Activated CD8-positive, alpha-beta memory T cell treated with anti-CD3 and anti-CD28 coated beads, Interleukin-2, amount 50 U/mL, for 48 hours (primary cell): ENCODE measurements around the gene DDC.

ENCODE experiments used
- DNase-seq: peaks from one replicate; pipeline ENCODE4 v3.0.0-alpha.2; 2020

The DDC gene

GRCh38 chr7:50513166-50513871 lies 51.9 kb downstream of the DDC start:
- no peak for DNase-seq

GRCh38 chr7:50512384-50512783 lies 52.8 kb downstream of the DDC start:
- no peak for DNase-seq

DNA sequence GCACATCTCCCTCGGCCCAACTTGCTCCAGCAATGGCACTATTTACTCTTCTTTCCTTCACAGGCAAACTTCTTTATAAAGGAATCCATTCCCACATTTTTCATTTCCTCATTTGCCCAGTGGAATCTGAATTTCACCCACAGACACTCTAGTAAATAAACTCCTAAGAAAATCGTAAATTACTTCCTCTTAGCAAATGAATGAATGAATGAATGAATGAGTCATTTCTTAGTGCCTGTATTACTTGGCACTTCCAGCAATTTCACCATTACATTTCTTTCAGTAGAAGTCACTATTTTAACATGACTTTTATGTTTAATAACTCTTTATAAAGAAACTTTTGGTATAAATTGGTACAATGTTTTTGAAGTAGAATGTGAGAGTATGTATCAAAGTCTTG lies 55.7 kb downstream of the DDC start:
- no peak for DNase-seq

- DNase-seq = no peak
These were observed 56.7 kb downstream of the DDC start for GRCh38 chr7:50508471-50508943.

DNA sequence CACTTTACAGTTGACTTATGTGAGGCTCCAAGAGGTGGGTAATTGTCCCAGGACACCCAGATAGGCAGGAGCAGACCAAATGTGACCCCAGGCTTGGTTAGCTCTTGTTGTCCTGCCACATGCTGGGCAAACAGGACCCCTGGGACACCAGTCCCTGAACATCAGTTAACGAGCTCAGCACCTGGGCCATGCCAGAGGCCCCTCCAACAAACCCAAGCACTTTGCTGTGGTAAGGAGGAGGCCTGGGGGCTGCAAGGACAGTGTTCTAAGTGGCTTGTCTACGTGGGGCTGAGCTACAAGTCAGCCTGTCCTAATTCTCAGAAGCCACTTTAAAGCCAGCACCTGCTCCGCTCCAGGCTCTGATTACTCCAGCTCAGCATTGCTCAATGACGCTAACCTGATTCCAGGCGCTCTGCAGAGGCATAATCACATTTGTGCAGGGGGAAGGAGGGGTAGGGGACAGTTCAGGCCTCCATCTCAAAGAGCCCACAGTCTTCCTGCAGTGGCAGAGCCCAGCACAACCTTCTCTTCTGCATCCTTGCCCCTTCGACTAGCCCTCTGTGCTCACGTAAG lies 57.2 kb downstream of the DDC start:
- no peak for DNase-seq

- no peak for DNase-seq
These were observed 59.5 kb downstream of the DDC start for GRCh38 chr7:50505553-50506210.

- DNase-seq = no peak
These were observed 60.3 kb downstream of the DDC start for GRCh38 chr7:50504646-50505546.

DNA sequence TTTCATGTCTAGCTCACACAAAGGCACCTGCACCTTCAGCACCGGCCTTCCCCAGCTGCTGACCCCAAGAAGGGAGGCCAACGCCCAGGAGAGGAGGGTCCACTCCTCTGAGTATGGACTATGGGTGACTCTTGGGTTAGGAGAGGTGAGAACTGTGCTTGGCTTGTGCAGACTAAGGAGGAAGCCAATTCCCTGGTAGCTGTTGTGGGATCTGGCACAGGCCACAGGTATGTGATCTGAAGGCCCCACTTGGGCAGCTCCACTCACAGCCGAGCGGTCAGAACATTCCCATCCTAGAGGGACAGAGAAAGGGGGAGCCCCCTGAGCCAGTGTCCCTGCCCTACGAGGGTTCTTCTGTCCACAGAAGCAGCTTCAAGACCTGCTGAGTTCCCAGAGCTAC lies 62.3 kb downstream of the DDC start:
- DNase-seq = no peak

DNA sequence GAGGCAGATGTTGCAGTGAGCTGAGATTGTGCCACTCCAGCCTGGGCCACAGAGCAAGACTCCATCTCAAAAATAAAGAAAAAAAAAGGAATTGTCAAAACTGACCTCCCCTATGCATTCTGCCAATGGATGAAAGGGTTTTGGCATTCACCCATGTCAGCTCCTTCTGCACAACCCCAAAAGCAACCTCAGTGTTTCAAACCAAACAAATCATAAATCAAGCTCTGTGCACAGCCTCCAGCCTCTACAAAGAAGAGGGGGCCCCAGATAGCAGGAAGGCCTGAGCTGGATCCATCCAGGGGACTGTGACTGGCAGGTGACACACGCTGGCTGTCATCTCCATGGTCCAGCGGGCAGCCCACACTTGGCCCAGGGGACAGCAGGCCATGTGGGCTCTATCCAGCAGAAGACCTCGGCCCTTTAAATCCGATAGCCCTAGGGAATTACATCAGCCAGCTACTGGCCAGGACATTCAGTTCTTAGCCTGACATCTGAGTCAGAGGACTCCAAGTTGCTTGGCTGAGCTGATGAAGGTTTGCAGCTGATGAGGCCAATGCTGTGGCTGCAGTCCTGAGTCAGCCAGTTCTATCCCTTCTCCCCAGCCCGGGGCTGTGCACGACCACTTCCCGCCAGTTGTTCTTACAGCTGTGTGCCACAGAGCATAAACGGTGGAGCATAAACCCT lies 63.1 kb downstream of the DDC start:
- DNase-seq = no peak

GRCh38 chr7:50499092-50499491 lies 66.1 kb downstream of the DDC start:
- DNase-seq = no peak

DNA sequence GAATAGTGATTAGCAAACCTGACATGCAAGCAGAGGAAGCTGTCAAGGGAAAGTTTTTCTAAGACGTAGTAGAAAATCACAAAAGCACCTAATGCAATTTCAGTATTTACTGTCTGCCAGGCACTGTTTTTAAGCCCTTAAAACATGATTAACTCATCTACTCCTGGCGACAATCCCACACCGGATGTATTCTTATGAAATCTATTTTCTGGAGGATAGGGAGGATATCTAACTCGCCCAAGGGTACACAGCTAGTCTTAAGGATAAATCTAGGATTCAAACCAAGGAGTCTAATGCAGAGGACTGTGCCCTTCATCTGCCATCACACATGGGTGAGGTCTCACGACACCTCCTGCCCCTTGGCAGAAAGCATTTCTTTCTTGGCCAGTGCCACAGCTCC lies 67.2 kb downstream of the DDC start:
- DNase-seq = no peak

DNA sequence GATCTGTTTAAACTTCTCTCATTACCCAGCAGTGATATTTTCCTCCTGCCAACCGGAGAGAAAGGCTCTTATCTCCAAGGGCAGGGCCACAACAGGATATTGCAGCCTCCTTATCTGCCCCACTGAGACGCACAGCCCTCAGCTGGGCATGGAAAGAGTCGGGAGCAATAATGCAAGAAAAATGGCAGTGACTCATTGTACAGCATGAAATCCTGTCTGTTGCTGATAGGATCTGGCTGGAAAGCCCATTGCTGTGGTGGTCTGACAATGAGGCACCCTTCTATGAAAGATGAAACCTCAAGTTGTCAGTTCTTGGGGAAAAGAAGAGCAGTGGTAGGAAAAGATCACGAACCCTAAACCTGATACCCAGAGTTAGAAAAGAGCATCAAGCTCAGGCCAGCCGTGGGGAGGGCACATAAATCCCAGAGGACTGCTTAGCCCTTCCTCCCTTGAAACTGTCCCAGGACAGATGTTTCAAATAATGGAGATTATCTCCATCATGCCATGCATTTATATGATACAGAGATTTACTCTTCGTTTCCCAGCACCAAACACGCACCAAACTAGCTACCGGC lies 68.0 kb downstream of the DDC start:
- no peak for DNase-seq

- DNase-seq = no peak
These were observed 68.6 kb downstream of the DDC start for GRCh38 chr7:50496569-50496968.

DNA sequence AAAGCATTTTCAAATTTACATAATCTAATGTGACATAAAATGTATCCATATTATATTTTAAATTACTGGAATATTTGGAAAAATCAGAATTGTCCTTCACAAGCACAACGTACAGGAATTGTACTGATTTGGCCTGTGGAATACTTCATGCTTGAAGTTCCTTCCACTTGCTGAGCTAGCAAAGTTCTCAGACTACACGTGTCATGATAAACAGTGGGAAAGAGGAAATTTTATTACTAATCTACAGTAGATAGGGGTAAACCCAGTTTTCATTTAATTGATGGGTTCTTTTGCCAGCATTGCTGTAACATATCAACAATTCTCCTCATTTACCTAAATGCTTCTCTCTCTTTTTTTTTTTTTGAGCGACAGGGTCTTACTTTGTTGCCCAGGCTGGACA lies 69.5 kb downstream of the DDC start:
- DNase-seq = no peak

DNA sequence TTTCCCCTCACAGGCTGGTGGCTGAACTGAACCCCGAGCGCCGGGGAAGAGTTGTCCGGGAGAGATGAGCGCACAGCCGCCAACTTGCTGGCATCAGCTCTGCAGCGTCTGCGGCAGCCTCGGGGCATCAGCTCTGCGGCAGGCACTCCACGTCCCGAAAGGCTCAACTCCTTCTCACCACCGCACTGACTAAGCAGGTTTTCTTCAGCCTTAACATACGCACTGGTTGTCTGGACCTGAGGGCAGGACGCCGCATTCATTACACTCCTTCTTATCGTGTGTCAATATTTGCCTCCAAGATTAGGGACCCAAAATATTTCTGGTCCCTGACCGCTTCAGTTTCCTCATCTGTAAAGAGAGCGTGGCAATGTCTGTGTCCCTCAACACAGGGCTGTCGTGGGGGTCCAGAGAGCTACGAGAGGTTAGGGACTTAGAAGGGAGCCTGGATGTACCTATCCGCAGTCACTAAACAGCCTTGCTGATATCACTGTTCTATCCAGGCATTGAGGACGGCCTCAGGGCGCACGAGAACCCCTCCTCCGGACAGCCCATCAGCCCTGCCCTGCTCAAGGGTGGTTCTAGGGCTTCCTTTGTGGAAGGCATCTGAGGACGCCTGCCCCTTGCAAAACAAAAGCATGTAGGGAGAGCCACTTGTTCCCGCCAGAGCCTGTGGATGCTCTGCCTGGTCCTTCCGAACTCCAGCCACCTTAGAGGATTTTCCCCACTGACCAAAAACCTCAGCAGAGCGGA lies 72.3 kb downstream of the DDC start:
- DNase-seq = no peak

DNA sequence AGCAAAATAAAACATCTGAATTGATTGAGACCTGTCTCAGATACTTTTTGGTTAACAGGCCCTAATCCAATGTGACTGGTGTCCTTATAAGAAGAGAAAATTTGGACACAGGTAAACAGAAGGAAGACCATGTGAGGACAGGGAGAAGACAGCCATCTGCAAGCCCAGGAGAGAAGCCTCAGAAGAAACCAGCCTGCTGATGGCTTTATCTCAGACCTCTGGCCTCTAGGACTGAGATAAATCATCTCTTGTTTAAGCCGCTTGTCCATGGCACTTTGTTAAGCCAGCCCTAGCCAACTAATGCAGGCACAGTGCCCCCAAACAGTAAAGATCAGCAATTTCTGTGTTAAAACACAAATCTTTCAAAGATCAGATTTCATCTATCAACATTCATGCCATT lies 73.3 kb downstream of the DDC start:
- no peak for DNase-seq

DNA sequence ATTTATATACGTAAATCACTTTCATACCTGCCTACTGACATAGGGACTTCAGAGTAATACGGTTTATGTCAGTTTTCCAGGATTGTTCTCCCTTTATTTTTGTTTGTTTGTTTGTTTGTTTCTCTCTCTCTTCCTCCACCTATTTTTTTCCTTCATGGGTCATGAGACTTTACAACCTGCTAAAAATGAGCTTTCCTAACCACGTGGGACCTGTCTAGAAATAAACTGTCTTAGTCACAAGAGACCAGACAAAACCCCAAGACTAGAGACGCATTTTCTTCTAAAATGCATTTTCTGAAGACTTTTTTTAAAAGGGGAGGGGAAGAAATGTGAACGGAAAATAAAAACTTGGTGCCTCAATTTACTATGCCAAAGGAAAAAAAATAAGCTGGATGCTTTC lies 74.0 kb downstream of the DDC start:
- no peak for DNase-seq

GRCh38 chr7:50488379-50488778 lies 76.8 kb downstream of the DDC start:
- no peak for DNase-seq

DNA sequence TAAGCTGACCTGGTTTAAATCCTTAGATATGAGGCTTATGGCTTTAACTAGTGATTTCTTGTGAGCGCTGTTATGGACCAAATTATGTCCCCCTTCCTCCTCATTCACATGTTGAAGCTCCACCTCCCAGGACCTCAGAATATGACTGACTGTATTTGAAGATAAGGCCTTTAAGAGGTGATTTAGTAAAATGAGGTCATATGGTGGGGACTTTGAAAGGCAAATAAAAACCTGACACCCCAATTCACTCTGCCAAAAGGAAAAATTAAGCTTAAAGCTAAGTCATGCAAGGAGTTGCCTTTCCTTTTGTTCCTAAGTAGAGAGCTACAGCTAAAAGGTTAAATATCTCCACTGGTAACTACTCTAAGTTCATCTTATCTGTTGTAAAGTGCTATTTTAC lies 78.7 kb downstream of the DDC start:
- no peak for DNase-seq

- no peak for DNase-seq
These were observed 83.3 kb downstream of the DDC start for GRCh38 chr7:50481867-50482266.

DNA sequence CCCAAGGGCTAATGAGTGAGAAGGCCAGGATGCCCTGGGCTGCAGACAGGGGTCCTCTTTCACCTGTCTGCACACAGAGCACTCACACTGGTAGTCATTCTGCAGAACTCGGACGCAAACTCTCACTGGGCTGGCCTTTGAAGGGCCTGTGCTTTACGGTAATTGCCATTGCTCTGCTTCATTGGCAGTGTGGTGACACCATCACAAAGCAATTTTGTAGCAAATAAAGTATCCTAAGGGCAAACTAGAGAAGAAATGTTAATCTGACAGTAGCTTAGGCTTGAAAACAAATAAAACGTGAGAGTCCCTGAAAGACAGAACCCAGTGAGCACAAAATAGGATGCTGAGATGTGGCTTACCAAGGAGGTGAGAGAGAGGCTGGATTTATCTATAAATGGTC lies 84.4 kb downstream of the DDC start:
- DNase-seq = no peak
